ENCODE measurements around the gene TUBGCP3.

Gene TUBGCP3

DNA sequence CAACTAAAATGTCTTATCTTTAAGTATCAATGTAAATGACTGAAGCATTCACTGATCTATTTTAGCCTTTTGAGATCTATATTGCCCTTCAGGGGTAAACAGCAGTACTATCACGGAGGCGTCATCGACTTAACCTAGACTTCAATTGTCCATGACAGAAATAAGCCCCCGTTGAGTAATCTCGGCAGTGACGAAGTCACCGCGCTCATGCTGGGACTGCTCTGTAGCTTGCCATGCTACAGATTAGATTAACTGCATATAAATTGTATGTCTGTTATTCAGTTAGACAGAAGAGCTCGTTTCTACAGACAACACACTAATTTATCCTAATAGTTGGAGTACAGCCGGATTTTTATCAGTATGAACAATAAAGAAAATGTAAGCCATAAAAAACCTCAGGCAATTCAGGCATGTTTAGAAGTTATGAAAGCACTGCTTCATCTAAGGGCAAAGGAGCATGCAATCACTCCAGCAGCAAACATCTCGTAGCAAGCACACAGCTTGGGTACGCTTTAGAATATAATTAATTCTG lies 56.6 kb downstream of the TUBGCP3 start:
- H3K9ac ChIP-seq = no peak overlapping the region
- H3K4me1 ChIP-seq (ENCODE audit: low read depth, poor library complexity, severe bottlenecking) = no peaks in the 10 kb centered on the region
- no peaks in the 10 kb centered on the region for H4K20me1 ChIP-seq (ENCODE audit: insufficient read depth)
- no peak overlapping the region for H3K4me2 ChIP-seq
- TF ChIP-seq, protein P1, sequence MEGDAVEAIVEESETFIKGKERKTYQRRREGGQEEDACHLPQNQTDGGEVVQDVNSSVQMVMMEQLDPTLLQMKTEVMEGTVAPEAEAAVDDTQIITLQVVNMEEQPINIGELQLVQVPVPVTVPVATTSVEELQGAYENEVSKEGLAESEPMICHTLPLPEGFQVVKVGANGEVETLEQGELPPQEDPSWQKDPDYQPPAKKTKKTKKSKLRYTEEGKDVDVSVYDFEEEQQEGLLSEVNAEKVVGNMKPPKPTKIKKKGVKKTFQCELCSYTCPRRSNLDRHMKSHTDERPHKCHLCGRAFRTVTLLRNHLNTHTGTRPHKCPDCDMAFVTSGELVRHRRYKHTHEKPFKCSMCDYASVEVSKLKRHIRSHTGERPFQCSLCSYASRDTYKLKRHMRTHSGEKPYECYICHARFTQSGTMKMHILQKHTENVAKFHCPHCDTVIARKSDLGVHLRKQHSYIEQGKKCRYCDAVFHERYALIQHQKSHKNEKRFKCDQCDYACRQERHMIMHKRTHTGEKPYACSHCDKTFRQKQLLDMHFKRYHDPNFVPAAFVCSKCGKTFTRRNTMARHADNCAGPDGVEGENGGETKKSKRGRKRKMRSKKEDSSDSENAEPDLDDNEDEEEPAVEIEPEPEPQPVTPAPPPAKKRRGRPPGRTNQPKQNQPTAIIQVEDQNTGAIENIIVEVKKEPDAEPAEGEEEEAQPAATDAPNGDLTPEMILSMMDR (conservative IDR thresholded peaks at IDR 0.05; ENCODE audit: low read depth, low read length) = no peak
- H3K36me3 ChIP-seq (ENCODE audit: insufficient read depth) = no peaks in the 10 kb centered on the region
- no peaks in the 10 kb centered on the region for H3K27me3 ChIP-seq (ENCODE audit: insufficient read depth, low read depth)
- no peaks in the 10 kb centered on the region for H3K79me2 ChIP-seq (ENCODE audit: insufficient read depth, low read depth)
- H2AFZ ChIP-seq (ENCODE audit: low read depth) = no peak overlapping the region
- no peak overlapping the region for H3K27ac ChIP-seq
- H3K4me3 ChIP-seq (IDR thresholded peaks at IDR 0.05; ENCODE audit: insufficient read depth, low read depth, low read length) = no peak overlapping the region

DNA sequence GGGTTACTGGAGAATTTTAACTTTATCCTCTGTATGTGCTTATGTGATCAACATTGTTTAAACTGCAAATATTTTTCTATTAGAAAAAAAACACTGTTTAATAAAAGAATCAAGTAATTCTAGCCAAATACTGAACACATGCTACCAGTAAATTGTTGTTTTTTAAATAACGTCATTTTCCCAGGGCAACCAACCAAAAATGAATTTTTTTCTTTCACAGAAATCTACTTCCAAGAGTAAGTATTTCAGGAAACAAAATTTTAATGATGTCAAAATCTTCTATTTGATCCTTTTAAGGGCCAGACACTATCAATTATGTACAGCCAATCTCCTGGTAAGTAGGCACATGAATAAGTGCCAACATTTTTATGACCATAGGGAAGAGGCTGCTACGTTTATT lies 57.1 kb downstream of the TUBGCP3 start:
- Histone ChIP-seq H3K36me3 (ENCODE audit: insufficient read depth) (no peaks in the 10 kb centered on the region), H4K20me1 (ENCODE audit: insufficient read depth) (no peaks in the 10 kb centered on the region), H3K27me3 (ENCODE audit: insufficient read depth, low read depth) (no peaks in the 10 kb centered on the region), H3K4me2 (no peak overlapping the region), H3K9ac (no peak overlapping the region), H3K27ac (no peak overlapping the region), H2AFZ (ENCODE audit: low read depth) (no peak overlapping the region), H3K79me2 (ENCODE audit: insufficient read depth, low read depth) (no peaks in the 10 kb centered on the region), H3K4me3 (IDR thresholded peaks at IDR 0.05; ENCODE audit: insufficient read depth, low read depth, low read length) (no peak overlapping the region), H3K4me1 (ENCODE audit: low read depth, poor library complexity, severe bottlenecking) (no peaks in the 10 kb centered on the region)
- TF ChIP-seq, protein P1 (conservative IDR thresholded peaks at IDR 0.05; ENCODE audit: low read depth, low read length) = no peak

GRCh38 chr13:112529216-112529615 lies 58.7 kb downstream of the TUBGCP3 start:
- no peak overlapping the region for H3K27ac ChIP-seq
- no peaks in the 10 kb centered on the region for H3K27me3 ChIP-seq (ENCODE audit: insufficient read depth, low read depth)
- no peaks in the 10 kb centered on the region for H4K20me1 ChIP-seq (ENCODE audit: insufficient read depth)
- no peak overlapping the region for H3K9ac ChIP-seq
- no peaks in the 10 kb centered on the region for H3K4me1 ChIP-seq (ENCODE audit: low read depth, poor library complexity, severe bottlenecking)
- H3K4me2 ChIP-seq = no peak overlapping the region
- TF ChIP-seq, protein P1 (conservative IDR thresholded peaks at IDR 0.05; ENCODE audit: low read depth, low read length) = no peak
- no peak overlapping the region for H2AFZ ChIP-seq (ENCODE audit: low read depth)
- H3K79me2 ChIP-seq (ENCODE audit: insufficient read depth, low read depth) = no peaks in the 10 kb centered on the region
- H3K36me3 ChIP-seq (ENCODE audit: insufficient read depth) = no peaks in the 10 kb centered on the region
- H3K4me3 ChIP-seq (IDR thresholded peaks at IDR 0.05; ENCODE audit: insufficient read depth, low read depth, low read length) = no peak overlapping the region

DNA sequence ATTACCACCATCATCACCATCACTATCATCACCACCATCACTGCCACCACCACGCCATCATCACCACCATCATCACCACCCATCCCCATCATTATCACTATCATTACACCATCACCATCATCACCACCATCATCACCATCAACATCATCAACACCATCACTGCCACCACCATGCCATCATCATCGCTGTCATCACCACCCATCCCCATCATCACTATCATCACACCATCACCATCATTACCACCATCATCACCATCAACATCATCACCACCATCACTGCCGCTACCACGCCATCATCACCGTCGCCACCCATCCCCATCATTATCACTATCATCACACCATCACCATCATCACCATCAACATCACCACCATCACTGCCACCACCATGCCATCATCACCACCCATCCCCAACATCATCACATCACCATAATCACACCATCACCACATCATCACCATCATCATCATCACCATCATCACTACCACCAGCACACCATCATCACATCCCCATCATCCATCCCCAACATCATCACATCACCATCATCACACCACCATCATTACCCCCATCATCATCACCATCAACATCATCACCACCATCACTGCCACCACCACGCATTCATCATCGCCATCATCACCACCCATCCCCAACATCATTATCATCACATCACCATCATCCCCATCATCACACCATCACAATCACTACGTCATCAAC lies 61.7 kb downstream of the TUBGCP3 start:
- Histone ChIP-seq H2AFZ (ENCODE audit: low read depth) (no peak overlapping the region), H3K4me3 (IDR thresholded peaks at IDR 0.05; ENCODE audit: insufficient read depth, low read depth, low read length) (no peak overlapping the region), H3K27me3 (ENCODE audit: insufficient read depth, low read depth) (no peaks in the 10 kb centered on the region), H3K36me3 (ENCODE audit: insufficient read depth) (no peaks in the 10 kb centered on the region), H3K4me2 (no peak overlapping the region), H3K79me2 (ENCODE audit: insufficient read depth, low read depth) (no peaks in the 10 kb centered on the region), H3K27ac (no peak overlapping the region), H3K4me1 (ENCODE audit: low read depth, poor library complexity, severe bottlenecking) (no peaks in the 10 kb centered on the region), H3K9ac (no peak overlapping the region), H4K20me1 (ENCODE audit: insufficient read depth) (no peaks in the 10 kb centered on the region)
- TF ChIP-seq, protein P1 (conservative IDR thresholded peaks at IDR 0.05; ENCODE audit: low read depth, low read length) = no peak
